ENCODE results near the gene GRIN2C. TPM values are rescaled to one million over a fixed set of nuclear protein-coding genes. Genes with fewer than 3 reads are reported as not detected.

The GRIN2C gene
- total RNA-seq, 2 experiments from 2014 or later, result not detected

DNA sequence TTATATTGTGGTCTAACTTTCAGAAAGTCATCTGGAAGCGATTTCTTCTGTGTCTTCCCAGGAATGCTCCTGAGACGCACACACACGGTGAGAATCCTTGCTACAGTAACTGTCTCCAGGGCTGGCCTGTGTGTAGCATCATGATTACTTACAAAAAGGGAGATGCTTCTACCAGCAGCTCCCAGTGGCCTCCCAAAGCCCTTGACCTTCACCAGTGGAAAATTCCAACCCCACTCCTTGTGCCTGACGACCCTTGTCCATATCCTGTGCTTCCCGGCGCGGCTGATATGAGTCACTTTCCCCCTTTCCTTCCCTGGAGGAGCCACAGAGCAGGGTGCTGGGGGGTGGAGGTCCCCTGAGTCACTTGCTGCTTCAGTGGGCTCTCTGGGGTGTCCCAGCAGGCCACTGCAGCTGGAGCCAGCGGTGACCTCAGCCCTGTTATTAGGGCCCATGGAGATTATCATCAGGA is 61.4 kb downstream of the GRIN2C start:
- CTCF ChIA-PET, result no interaction called here
- no peak for ATAC-seq (ENCODE audit: poor library complexity)
- no peaks in the 10 kb centered on the region for H3K9me3 Mint-ChIP-seq

DNA sequence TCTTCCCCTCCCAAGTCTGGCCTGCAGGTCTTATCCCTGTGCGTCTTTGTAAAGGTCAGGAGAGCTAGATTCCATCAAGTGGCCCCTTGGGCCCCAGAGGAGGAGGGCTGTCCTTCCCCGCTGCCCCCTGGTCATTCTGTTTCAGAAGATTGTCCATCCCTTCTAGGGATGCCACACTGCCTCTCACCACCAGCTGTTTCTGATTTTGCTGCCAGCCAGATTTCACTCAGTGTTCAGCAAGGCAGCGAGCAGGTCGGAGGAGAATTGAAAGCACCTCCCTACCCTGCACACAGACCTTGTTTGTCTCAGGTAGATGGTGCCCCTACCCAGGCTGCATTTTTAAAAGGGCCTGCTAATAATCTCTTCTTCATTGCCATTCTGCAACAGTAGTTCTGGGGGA is 61.9 kb downstream of the GRIN2C start:
- H3K4me1 Mint-ChIP-seq (ENCODE audit: low read depth), result no peaks in the 10 kb centered on the region
- H3K27me3 Mint-ChIP-seq, result no peaks in the 10 kb centered on the region
- TF ChIP-seq, protein P1, sequence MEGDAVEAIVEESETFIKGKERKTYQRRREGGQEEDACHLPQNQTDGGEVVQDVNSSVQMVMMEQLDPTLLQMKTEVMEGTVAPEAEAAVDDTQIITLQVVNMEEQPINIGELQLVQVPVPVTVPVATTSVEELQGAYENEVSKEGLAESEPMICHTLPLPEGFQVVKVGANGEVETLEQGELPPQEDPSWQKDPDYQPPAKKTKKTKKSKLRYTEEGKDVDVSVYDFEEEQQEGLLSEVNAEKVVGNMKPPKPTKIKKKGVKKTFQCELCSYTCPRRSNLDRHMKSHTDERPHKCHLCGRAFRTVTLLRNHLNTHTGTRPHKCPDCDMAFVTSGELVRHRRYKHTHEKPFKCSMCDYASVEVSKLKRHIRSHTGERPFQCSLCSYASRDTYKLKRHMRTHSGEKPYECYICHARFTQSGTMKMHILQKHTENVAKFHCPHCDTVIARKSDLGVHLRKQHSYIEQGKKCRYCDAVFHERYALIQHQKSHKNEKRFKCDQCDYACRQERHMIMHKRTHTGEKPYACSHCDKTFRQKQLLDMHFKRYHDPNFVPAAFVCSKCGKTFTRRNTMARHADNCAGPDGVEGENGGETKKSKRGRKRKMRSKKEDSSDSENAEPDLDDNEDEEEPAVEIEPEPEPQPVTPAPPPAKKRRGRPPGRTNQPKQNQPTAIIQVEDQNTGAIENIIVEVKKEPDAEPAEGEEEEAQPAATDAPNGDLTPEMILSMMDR (IDR thresholded peaks at IDR 0.05), result no peak
- ChIA-PET POLR2A (no interaction called here), CTCF (no interaction called here)
- H3K9me3 Mint-ChIP-seq, result no peaks in the 10 kb centered on the region
- H3K36me3 ChIP-seq (ENCODE audit: insufficient read depth, low read length), result peaks cover 84% of the 10 kb centered on the region
- peaks cover 87% of the 10 kb centered on the region for H3K36me3 Mint-ChIP-seq (ENCODE audit: low read depth)
- no peaks in the 10 kb centered on the region for H3K9me3 ChIP-seq (ENCODE audit: control insufficient read depth in 1 of 2, insufficient read depth in 1 of 2, low read length in 2 of 2)
- H3K4me1 ChIP-seq (ENCODE audit: insufficient read depth, low read length), result no peaks in the 10 kb centered on the region
- intact Hi-C loops (cut with DNase I, micrococcal nuclease), result loop anchor here (10.0 kb wide), 2 partner anchors 157 to 167 kb away; no protein-coding TSS in a partner anchor
- H3K4me3 ChIP-seq (ENCODE audit: low read length), result no peak overlapping the region
- no peak overlapping the region for H3K27ac ChIP-seq (ENCODE audit: low read depth in 1 of 2, low read length in 2 of 2)
- ATAC-seq (ENCODE audit: poor library complexity), result no peak
- H3K27ac Mint-ChIP-seq, result no peak overlapping the region
- no peak overlapping the region for H3K4me3 Mint-ChIP-seq
- DNase-seq, result no peak
- no peaks in the 10 kb centered on the region for H3K27me3 ChIP-seq (ENCODE audit: control insufficient read depth in 1 of 2, insufficient read depth in 2 of 2, low read length in 2 of 2)

More for the DNA sequence above, 61.4 kb downstream of the GRIN2C start:
- POLR2A ChIA-PET, result no interaction called here
- TF ChIP-seq, protein P1 (IDR thresholded peaks at IDR 0.05), result no peak
- Mint-ChIP-seq H3K4me1 (ENCODE audit: low read depth) (no peaks in the 10 kb centered on the region), H3K36me3 (ENCODE audit: low read depth) (peaks cover 87% of the 10 kb centered on the region), H3K27me3 (no peaks in the 10 kb centered on the region), H3K4me3 (no peak overlapping the region), H3K27ac (no peak overlapping the region)
- peaks cover 83% of the 10 kb centered on the region for H3K36me3 ChIP-seq (ENCODE audit: insufficient read depth, low read length)
- intact Hi-C loops (cut with DNase I, micrococcal nuclease), result loop anchor here (10.0 kb wide), 2 partner anchors 157 to 167 kb away; no protein-coding TSS in a partner anchor
- no peak overlapping the region for H3K27ac ChIP-seq (ENCODE audit: low read depth in 1 of 2, low read length in 2 of 2)
- DNase-seq, result no peak
- H3K9me3 ChIP-seq (ENCODE audit: control insufficient read depth in 1 of 2, insufficient read depth in 1 of 2, low read length in 2 of 2), result no peaks in the 10 kb centered on the region
- no peaks in the 10 kb centered on the region for H3K4me1 ChIP-seq (ENCODE audit: insufficient read depth, low read length)
- no peak overlapping the region for H3K4me3 ChIP-seq (ENCODE audit: low read length)
- no peaks in the 10 kb centered on the region for H3K27me3 ChIP-seq (ENCODE audit: control insufficient read depth in 1 of 2, insufficient read depth in 2 of 2, low read length in 2 of 2)

DNA sequence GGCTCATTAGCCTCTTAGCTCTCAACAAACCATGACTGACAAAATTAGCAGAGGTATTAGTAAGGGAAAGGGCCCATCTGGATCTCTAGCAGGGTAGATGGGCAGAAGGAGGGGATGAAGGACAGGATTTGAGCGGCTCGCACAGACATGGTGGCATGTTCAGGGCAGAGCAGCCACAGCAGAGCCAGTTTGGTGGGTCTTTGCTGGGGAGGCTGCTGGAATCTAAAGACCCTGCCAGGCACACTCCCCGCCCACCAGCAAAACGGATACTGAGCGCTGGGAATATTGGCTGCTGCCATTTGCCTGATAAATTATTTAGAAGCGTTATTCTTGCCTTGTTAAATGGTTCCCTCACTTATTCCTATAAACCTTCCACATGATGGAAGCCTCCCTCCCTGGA is 62.8 kb downstream of the GRIN2C start:
- peaks cover under 1% of the 10 kb centered on the region for H3K4me1 ChIP-seq (ENCODE audit: insufficient read depth, low read length)
- ChIA-PET CTCF (no interaction called here), POLR2A (no interaction called here)
- Mint-ChIP-seq H3K4me1 (ENCODE audit: low read depth) (no peaks in the 10 kb centered on the region), H3K36me3 (ENCODE audit: low read depth) (peaks cover 82% of the 10 kb centered on the region), H3K27me3 (no peaks in the 10 kb centered on the region), H3K27ac (no peak overlapping the region), H3K9me3 (no peaks in the 10 kb centered on the region), H3K4me3 (no peak overlapping the region)
- no peaks in the 10 kb centered on the region for H3K27me3 ChIP-seq (ENCODE audit: control insufficient read depth in 1 of 2, insufficient read depth in 2 of 2, low read length in 2 of 2)
- intact Hi-C loops (cut with DNase I, micrococcal nuclease), result loop anchor here (10.0 kb wide), 2 partner anchors 158 to 168 kb away; no protein-coding TSS in a partner anchor
- H3K36me3 ChIP-seq (ENCODE audit: insufficient read depth, low read length), result peaks cover 86% of the 10 kb centered on the region
- no peak overlapping the region for H3K27ac ChIP-seq (ENCODE audit: low read depth in 1 of 2, low read length in 2 of 2)
- TF ChIP-seq, protein P1 (IDR thresholded peaks at IDR 0.05), result no peak
- H3K4me3 ChIP-seq (ENCODE audit: low read length), result no peak overlapping the region
- no peak for DNase-seq
- no peak for ATAC-seq (ENCODE audit: poor library complexity)
- H3K9me3 ChIP-seq (ENCODE audit: control insufficient read depth in 1 of 2, insufficient read depth in 1 of 2, low read length in 2 of 2), result no peaks in the 10 kb centered on the region
